Measurements from ENCODE around the gene ERBB4.

The ERBB4 gene

GRCh38 chr2:211981451-211981850, 557.2 kb downstream of the ERBB4 start:
- DNase-seq: no peak

- DNase-seq: no peak
These were observed 562.5 kb downstream of the ERBB4 start for GRCh38 chr2:211976076-211976475.

- DNase-seq: no peak
These were observed 571.4 kb downstream of the ERBB4 start for GRCh38 chr2:211967234-211967633.

GRCh38 chr2:211963969-211964368, 574.6 kb downstream of the ERBB4 start:
- DNase-seq: no peak

- no peak for DNase-seq
These were observed 580.8 kb downstream of the ERBB4 start for GRCh38 chr2:211957799-211958198.

- no peak for DNase-seq
These were observed 583.0 kb downstream of the ERBB4 start for GRCh38 chr2:211955648-211956047.

- no peak for DNase-seq
These were observed 589.7 kb downstream of the ERBB4 start for GRCh38 chr2:211948932-211949331.

GRCh38 chr2:211946960-211947359, 591.6 kb downstream of the ERBB4 start:
- DNase-seq: no peak

GRCh38 chr2:211944572-211944971, 594.0 kb downstream of the ERBB4 start:
- DNase-seq: no peak

- no peak for DNase-seq
These were observed 596.4 kb downstream of the ERBB4 start for GRCh38 chr2:211942153-211942552.

GRCh38 chr2:211941216-211941747, 597.3 kb downstream of the ERBB4 start:
- no peak for DNase-seq

GRCh38 chr2:211939177-211939576, 599.4 kb downstream of the ERBB4 start:
- DNase-seq: no peak

GRCh38 chr2:211934811-211935210, 603.8 kb downstream of the ERBB4 start:
- DNase-seq: no peak

- no peak for DNase-seq
These were observed 607.3 kb downstream of the ERBB4 start for GRCh38 chr2:211931314-211931713.

GRCh38 chr2:211930331-211930730, 608.3 kb downstream of the ERBB4 start:
- no peak for DNase-seq

GRCh38 chr2:211928201-211928600, 610.4 kb downstream of the ERBB4 start:
- no peak for DNase-seq

- no peak for DNase-seq
These were observed 615.6 kb downstream of the ERBB4 start for GRCh38 chr2:211923019-211923418.

GRCh38 chr2:211903961-211904360, 634.6 kb downstream of the ERBB4 start:
- DNase-seq: no peak

GRCh38 chr2:211901226-211901846, 637.3 kb downstream of the ERBB4 start:
- DNase-seq: no peak

GRCh38 chr2:211900518-211900917, 638.1 kb downstream of the ERBB4 start:
- no peak for DNase-seq

- no peak for DNase-seq
These were observed 638.6 kb downstream of the ERBB4 start for GRCh38 chr2:211900000-211900399.

- no peak for DNase-seq
These were observed 639.9 kb downstream of the ERBB4 start for GRCh38 chr2:211898702-211899101.

- DNase-seq: no peak
These were observed 657.2 kb downstream of the ERBB4 start for GRCh38 chr2:211881449-211881848.

- DNase-seq: no peak
These were observed 659.3 kb downstream of the ERBB4 start for GRCh38 chr2:211879323-211879722.

- DNase-seq: no peak
These were observed 661.5 kb downstream of the ERBB4 start for GRCh38 chr2:211877061-211877460.
